ENCODE measurements around the gene SGCE. TPM values are rescaled to one million over a fixed set of nuclear protein-coding genes. Genes with fewer than 3 reads are reported as not detected.
A peak's percentile ranks its signal among the peaks of the same experiment; 100 is the strongest.

Gene SGCE
- total and polyA plus RNA-seq, 9 of the 15 experiments (the other 6 are each of a cell fraction or from before 2014, with no cell fraction given) = 0.09 to 0.46 (median 0.28) TPM; not detected in 5

DNA sequence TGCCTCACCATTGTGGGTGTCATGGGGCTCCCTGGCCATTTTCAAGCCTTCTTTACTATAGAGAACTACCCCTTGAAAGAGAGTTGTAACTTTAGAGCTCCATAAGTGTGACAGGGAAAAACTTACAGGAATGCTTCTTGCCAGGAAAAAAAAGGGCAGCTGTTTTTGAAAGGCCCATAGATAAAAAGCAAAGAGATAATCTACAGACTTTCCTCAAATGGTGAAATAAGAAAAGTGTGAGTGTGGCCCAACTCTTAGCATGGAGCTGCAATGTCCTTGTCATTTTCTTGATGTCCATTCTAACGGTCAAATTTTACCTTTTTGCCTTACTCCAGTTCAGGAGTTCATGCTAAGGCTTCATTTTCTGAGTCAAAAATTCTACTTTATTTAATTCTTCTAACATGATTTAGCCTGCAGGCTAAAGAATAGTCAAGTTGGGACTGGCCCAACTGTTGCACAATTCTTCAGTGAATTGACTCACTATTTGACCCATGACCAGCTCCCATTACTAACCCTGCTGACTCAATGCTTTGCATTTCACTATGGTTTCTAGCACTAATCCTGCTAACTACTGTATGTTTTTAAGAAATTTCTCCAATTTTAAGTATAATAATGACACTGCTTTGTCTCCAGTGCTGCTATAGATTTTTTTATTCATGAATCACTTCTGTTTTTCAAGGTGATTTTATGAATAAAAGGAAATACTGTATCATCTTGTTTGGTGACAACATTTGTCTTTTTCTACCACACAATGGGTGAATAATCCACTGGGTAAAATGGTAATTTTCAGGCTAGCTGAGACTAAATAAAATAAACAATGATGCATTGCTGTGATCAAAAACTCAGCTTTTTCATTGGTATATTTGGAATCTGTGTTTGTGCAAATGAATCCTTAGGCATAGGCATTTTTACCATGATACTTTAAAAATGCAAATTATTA lies 41.4 kb upstream of the SGCE start:
- TF ChIP-seq CEBPG (CRISPR knock-in tag; IDR thresholded peaks at IDR 0.05) = no peak
- peak; percentile 18 to 58; a peak in 1 of 4 replicates for TF ChIP-seq CEBPG (tag; conservative IDR thresholded peaks at IDR 0.05 in 1 of 2, IDR thresholded peaks at IDR 0.05 in 1 of 2)
- no peak for TF ChIP-seq OTX1 (CRISPR knock-in tag; IDR thresholded peaks at IDR 0.05)
- no peak overlapping the region for H3K27ac ChIP-seq (ENCODE audit: extremely low read depth, low read depth, low read length)
- H3K79me2 ChIP-seq (ENCODE audit: control insufficient read depth, insufficient read depth, low read length) = no peaks in the 10 kb centered on the region
- ATAC-seq (no peak), DNase-seq (ENCODE audit: extremely low read depth in 1 of 4, low spot score in 3 of 4) (no peak), FAIRE-seq (no peak)
- H4K20me1 ChIP-seq (replicated peaks; ENCODE audit: control insufficient read depth, insufficient read depth, low read length) = no peaks in the 10 kb centered on the region
- in situ Hi-C loops (cut with MboI) (no loop called here), intact Hi-C loops (cut with micrococcal nuclease) (no loop called here)
- ChIA-PET POLR2A (interaction anchor here (0.6 kb wide), 1 partner anchor 1446 kb away, joined by 3 read pairs; no protein-coding TSS in a partner anchor), CTCF (ENCODE audit: low intra/inter-chr PET ratio) (no interaction called here)
- BruUV-seq (replicated peaks) = no TSS peak
- no peaks in the 10 kb centered on the region for H3K9me1 ChIP-seq (ENCODE audit: control insufficient read depth, insufficient read depth, low read length)
- no peaks in the 10 kb centered on the region for H3K36me3 ChIP-seq (ENCODE audit: control insufficient read depth, insufficient read depth, low read length)
- H3K27me3 ChIP-seq (ENCODE audit: control insufficient read depth in 2 of 2, insufficient read depth in 2 of 2, low read length in 2 of 2) = no peaks in the 10 kb centered on the region
- H3K4me1 ChIP-seq (replicated peaks in 1 of 2; ENCODE audit: control insufficient read depth in 2 of 2, insufficient read depth in 2 of 2, low read length in 2 of 2) = no peaks in the 10 kb centered on the region
- H3K9ac ChIP-seq (ENCODE audit: insufficient read depth in 1 of 2, low read depth in 2 of 2, low read length in 2 of 2) = no peak overlapping the region
- H3K9me3 ChIP-seq (replicated peaks; ENCODE audit: control insufficient read depth, insufficient read depth, low read depth, low read length) = no peaks in the 10 kb centered on the region
- no peak overlapping the region for H3K4me3 ChIP-seq
- WGBS (ENCODE audit: insufficient coverage, low coverage, missing lambda C conversion rate) = 0% methylated on average over 1 of the region's 1 CpG
- H3K4me2 ChIP-seq (ENCODE audit: insufficient read depth, low read length) = no peak overlapping the region
- H2AFZ ChIP-seq (ENCODE audit: low read depth, low read length) = no peak overlapping the region

DNA sequence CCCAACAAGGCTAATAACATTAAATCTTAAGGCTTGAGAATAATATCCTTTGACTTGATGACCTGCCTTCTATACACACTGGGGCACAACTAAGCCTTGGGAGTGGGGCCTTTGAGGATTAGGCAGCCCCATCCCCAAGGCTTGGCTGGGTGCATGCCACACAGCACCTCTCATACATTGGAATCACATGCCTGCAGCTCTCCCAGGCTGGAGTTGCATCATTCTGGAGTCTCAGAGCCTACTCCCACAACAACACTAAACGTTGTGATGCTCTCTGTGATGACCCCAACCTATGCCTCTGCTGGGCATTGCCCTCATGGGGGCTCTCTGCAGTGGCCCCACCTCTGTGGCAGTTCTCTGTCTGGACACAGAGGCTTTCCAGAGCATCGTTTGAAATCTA lies 31.9 kb upstream of the SGCE start:
- in situ Hi-C loops (cut with MboI) = no loop called here
- no peaks in the 10 kb centered on the region for H3K9me1 ChIP-seq (ENCODE audit: control insufficient read depth, insufficient read depth, low read length)
- H3K27ac ChIP-seq (ENCODE audit: extremely low read depth, low read depth, low read length) = no peak overlapping the region
- WGBS (ENCODE audit: insufficient coverage, low coverage, missing lambda C conversion rate) = 0% methylated on average over 2 of the region's 2 CpGs
- FAIRE-seq = no peak
- H3K4me3 ChIP-seq = no peak overlapping the region
- no peaks in the 10 kb centered on the region for H3K27me3 ChIP-seq (ENCODE audit: control insufficient read depth in 2 of 2, insufficient read depth in 2 of 2, low read length in 2 of 2)
- H3K79me2 ChIP-seq (ENCODE audit: control insufficient read depth, insufficient read depth, low read length) = no peaks in the 10 kb centered on the region
- no peaks in the 10 kb centered on the region for H4K20me1 ChIP-seq (replicated peaks; ENCODE audit: control insufficient read depth, insufficient read depth, low read length)
- no peak overlapping the region for H3K9ac ChIP-seq (ENCODE audit: insufficient read depth in 1 of 2, low read depth in 2 of 2, low read length in 2 of 2)
- no peak overlapping the region for H3K4me2 ChIP-seq (ENCODE audit: insufficient read depth, low read length)
- intact Hi-C loops (cut with micrococcal nuclease) = no loop called here
- no peak for ATAC-seq
- no peaks in the 10 kb centered on the region for H3K36me3 ChIP-seq (ENCODE audit: control insufficient read depth, insufficient read depth, low read length)
- POLR2A ChIA-PET = no interaction called here
- no peaks in the 10 kb centered on the region for H3K9me3 ChIP-seq (replicated peaks; ENCODE audit: control insufficient read depth, insufficient read depth, low read depth, low read length)
- H3K4me1 ChIP-seq (replicated peaks in 1 of 2; ENCODE audit: control insufficient read depth in 2 of 2, insufficient read depth in 2 of 2, low read length in 2 of 2) = no peaks in the 10 kb centered on the region
- CTCF ChIA-PET (ENCODE audit: low intra/inter-chr PET ratio) = no interaction called here
- BruUV-seq (replicated peaks) = no TSS peak
- no peak overlapping the region for H2AFZ ChIP-seq (ENCODE audit: low read depth, low read length)
- DNase-seq (ENCODE audit: extremely low read depth in 1 of 4, low spot score in 3 of 4) = no peak
- TF ChIP-seq POLR2B (IDR thresholded peaks at IDR 0.05; ENCODE audit: low read depth, partially characterized antibody) (no peak), NFIC (IDR thresholded peaks at IDR 0.05) (no peak), MAFF (IDR thresholded peaks at IDR 0.05; ENCODE audit: low read length) (no peak), KDM4B (IDR thresholded peaks at IDR 0.05; ENCODE audit: borderline replicate concordance in 2 of 2, low read depth in 1 of 2) (no peak), GABPA (tag; conservative IDR thresholded peaks at IDR 0.05; ENCODE audit: low read depth) (no peak)
